ENCODE results near the gene FARP1.
A peak's percentile ranks its signal among the peaks of the same experiment; 100 is the strongest.

Gene FARP1

GRCh38 chr13:98239162-98240076 is 96.5 kb downstream of the FARP1 start:
- peaks cover 2% of the 10 kb centered on the region for H3K4me1 ChIP-seq
- H3K9ac ChIP-seq, result no peak overlapping the region
- H3K79me2 ChIP-seq, result peaks cover 2% of the 10 kb centered on the region
- H3K27me3 ChIP-seq (ENCODE audit: control insufficient read depth, insufficient read depth, low read length), result no peaks in the 10 kb centered on the region
- H2AFZ ChIP-seq, result peak overlapping the region; percentile 33
- peak overlapping the region; percentile 57 for H3K27ac ChIP-seq
- H3K4me2 ChIP-seq (ENCODE audit: low read length), result no peak overlapping the region
- no peaks in the 10 kb centered on the region for H3K9me3 ChIP-seq (ENCODE audit: control insufficient read depth, low read length)
- TF ChIP-seq, protein P1, sequence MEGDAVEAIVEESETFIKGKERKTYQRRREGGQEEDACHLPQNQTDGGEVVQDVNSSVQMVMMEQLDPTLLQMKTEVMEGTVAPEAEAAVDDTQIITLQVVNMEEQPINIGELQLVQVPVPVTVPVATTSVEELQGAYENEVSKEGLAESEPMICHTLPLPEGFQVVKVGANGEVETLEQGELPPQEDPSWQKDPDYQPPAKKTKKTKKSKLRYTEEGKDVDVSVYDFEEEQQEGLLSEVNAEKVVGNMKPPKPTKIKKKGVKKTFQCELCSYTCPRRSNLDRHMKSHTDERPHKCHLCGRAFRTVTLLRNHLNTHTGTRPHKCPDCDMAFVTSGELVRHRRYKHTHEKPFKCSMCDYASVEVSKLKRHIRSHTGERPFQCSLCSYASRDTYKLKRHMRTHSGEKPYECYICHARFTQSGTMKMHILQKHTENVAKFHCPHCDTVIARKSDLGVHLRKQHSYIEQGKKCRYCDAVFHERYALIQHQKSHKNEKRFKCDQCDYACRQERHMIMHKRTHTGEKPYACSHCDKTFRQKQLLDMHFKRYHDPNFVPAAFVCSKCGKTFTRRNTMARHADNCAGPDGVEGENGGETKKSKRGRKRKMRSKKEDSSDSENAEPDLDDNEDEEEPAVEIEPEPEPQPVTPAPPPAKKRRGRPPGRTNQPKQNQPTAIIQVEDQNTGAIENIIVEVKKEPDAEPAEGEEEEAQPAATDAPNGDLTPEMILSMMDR (IDR thresholded peaks at IDR 0.05), result no peak
- no peaks in the 10 kb centered on the region for H3K36me3 ChIP-seq (ENCODE audit: control insufficient read depth, insufficient read depth, low read length)
- H3K4me3 ChIP-seq (ENCODE audit: low read depth, low read length), result no peak overlapping the region

DNA sequence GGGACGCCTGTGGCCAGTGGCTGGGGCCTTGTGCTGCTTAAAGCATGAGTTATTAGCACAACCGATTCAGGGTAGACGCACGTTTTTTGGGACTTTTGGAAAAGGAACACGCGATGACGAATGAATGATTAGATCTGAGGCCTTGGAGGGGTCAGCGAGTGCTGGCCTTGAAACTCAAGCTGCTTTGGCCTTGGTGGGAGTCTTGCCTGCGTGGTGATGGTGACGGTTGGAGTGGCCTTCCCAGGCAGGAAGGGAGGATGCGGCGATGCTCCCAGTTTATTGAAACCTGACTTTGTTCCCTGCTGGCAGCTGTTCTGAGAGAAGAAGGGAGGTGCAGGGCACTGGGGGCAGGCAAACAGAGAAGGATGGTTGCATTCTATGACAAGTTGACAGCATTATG is 97.2 kb downstream of the FARP1 start:
- no peaks in the 10 kb centered on the region for H3K4me1 ChIP-seq
- TF ChIP-seq, protein P1 (IDR thresholded peaks at IDR 0.05), result no peak
- H3K79me2 ChIP-seq, result peaks cover 2% of the 10 kb centered on the region
- H3K36me3 ChIP-seq (ENCODE audit: control insufficient read depth, insufficient read depth, low read length), result no peaks in the 10 kb centered on the region
- no peak overlapping the region for H3K27ac ChIP-seq
- no peak overlapping the region for H3K4me3 ChIP-seq (ENCODE audit: low read depth, low read length)
- H3K27me3 ChIP-seq (ENCODE audit: control insufficient read depth, insufficient read depth, low read length), result no peaks in the 10 kb centered on the region
- no peaks in the 10 kb centered on the region for H3K9me3 ChIP-seq (ENCODE audit: control insufficient read depth, low read length)
- no peak overlapping the region for H3K9ac ChIP-seq
- no peak overlapping the region for H3K4me2 ChIP-seq (ENCODE audit: low read length)
- H2AFZ ChIP-seq, result no peak overlapping the region

DNA sequence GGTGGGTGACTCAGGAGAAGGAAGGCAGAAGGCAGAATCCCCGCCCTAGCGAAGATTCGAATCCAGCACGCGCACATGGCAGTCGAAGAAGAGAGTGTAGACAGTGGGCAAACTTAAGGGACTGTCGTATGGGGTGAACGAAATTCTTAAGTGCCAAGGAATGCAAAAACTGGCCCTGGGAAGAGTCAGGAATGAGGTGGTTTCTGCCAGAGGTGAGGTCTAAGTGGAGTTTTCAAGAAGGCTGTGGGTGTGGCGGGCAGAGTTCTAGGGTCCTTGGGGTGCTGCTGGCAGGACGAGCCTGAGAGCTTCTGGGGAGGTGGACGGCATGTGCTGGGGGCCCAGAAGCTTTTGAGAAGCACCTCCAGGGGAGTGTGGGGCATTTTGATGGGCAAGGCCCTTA is 98.1 kb downstream of the FARP1 start:
- TF ChIP-seq, protein P1 (IDR thresholded peaks at IDR 0.05), result no peak
- no peaks in the 10 kb centered on the region for H3K36me3 ChIP-seq (ENCODE audit: control insufficient read depth, insufficient read depth, low read length)
- no peaks in the 10 kb centered on the region for H3K27me3 ChIP-seq (ENCODE audit: control insufficient read depth, insufficient read depth, low read length)
- H3K27ac ChIP-seq, result no peak overlapping the region
- H3K9me3 ChIP-seq (ENCODE audit: control insufficient read depth, low read length), result no peaks in the 10 kb centered on the region
- no peak overlapping the region for H3K4me3 ChIP-seq (ENCODE audit: low read depth, low read length)
- no peak overlapping the region for H3K4me2 ChIP-seq (ENCODE audit: low read length)
- H3K79me2 ChIP-seq, result peaks cover 2% of the 10 kb centered on the region
- no peak overlapping the region for H2AFZ ChIP-seq
- H3K4me1 ChIP-seq, result no peaks in the 10 kb centered on the region
- no peak overlapping the region for H3K9ac ChIP-seq

- Histone ChIP-seq H3K36me3 (ENCODE audit: control insufficient read depth, insufficient read depth, low read length) (no peaks in the 10 kb centered on the region), H3K4me3 (ENCODE audit: low read depth, low read length) (no peak overlapping the region), H2AFZ (no peak overlapping the region)
Measured at GRCh38 chr13:98241976-98242375, 99.1 kb downstream of the FARP1 start.

More at GRCh38 chr13:98241976-98242375, 99.1 kb downstream of the FARP1 start:
- H3K4me1 ChIP-seq, result no peaks in the 10 kb centered on the region
- H3K9me3 ChIP-seq (ENCODE audit: control insufficient read depth, low read length), result no peaks in the 10 kb centered on the region
- TF ChIP-seq, protein P1 (IDR thresholded peaks at IDR 0.05), result no peak
- H3K4me2 ChIP-seq (ENCODE audit: low read length), result no peak overlapping the region
- H3K27me3 ChIP-seq (ENCODE audit: control insufficient read depth, insufficient read depth, low read length), result no peaks in the 10 kb centered on the region
- H3K79me2 ChIP-seq, result peaks cover 2% of the 10 kb centered on the region
- H3K9ac ChIP-seq, result no peak overlapping the region
- no peak overlapping the region for H3K27ac ChIP-seq

Data from parathyroid adenoma (tissue), 2 donors.